ENCODE data around the gene ENTPD7.

GRCh38 chr10:99611326-99611725, 48.0 kb upstream of the ENTPD7 start:
- TF ChIP-seq CTCF (IDR thresholded peaks at IDR 0.05; ENCODE audit: borderline replicate concordance, extremely low read depth, low read length, poor library complexity, severe bottlenecking) = no peak
- TF ChIP-seq EZH2 (IDR thresholded peaks at IDR 0.05; ENCODE audit: borderline replicate concordance, low read depth, low read length, severe bottlenecking) = no peak
